Neutrophil (primary cell): ENCODE results near the gene ORMDL3.
"Not testable (repeated sequence)": the region's sequence is repeated elsewhere in the genome, so short reads cannot be mapped to it uniquely, and the experiment has no call there.

ENCODE experiments used
- H3K27ac ChIP-seq: fragments of 200-600 bp; sonication (generic); 2 replicates; pipeline ENCODE4 v1.5.1; 2016; ENCODE audit warnings: mild to moderate bottlenecking, moderate library complexity
- H3K27me3 ChIP-seq: fragments of 200-600 bp; sonication (generic); 2 replicates; pipeline ENCODE4 v1.6.0; 2016; ENCODE audit warnings: mild to moderate bottlenecking
- H3K36me3 ChIP-seq: fragments of 200-600 bp; sonication (generic); 2 replicates; pipeline ENCODE4 v1.5.1; 2017
- H3K4me1 ChIP-seq, 2 experiments: fragments of 200-600 bp in 1 of 2; sonication (generic) in 1 of 2; 1 replicate in 1 of 2; 2 replicates in 1 of 2; pipeline versions ENCODE4 v1.5.1 to v1.6.1; 2013 to 2016; ENCODE audit warnings: low read depth in 1 of 2, low read length in 1 of 2, mild to moderate bottlenecking in 1 of 2, moderate library complexity in 1 of 2; ENCODE audit not compliant: control insufficient read depth in 1 of 2, insufficient read depth in 1 of 2
- H3K4me3 ChIP-seq, 2 experiments: fragments of 200-600 bp in 1 of 2; sonication (generic) in 1 of 2; 1 replicate in 1 of 2; 2 replicates in 1 of 2; pipeline ENCODE4 v1.5.1; 2013 to 2016; ENCODE audit warnings: low read depth in 1 of 2, low read length in 1 of 2, mild to moderate bottlenecking in 1 of 2, moderate library complexity in 1 of 2
- H3K9me3 ChIP-seq: fragments of 200-600 bp; sonication (generic); 2 replicates; pipeline ENCODE4 v1.5.1; 2016
- CTCF ChIP-seq: fragments of 200-600 bp; sonication (generic); IDR thresholded peaks from 2 replicates; pipeline ENCODE4 v1.5.1; 2016; ENCODE audit warnings: antibody characterized with exemption

ORMDL3 gene

GRCh38 chr17:39887078-39887477, 40.3 kb downstream of the ORMDL3 start:
- peaks cover 74% of the 10 kb centered on the region for H3K27me3 ChIP-seq
- no peak overlapping the region for H3K4me3 ChIP-seq
- no peaks in the 10 kb centered on the region for H3K36me3 ChIP-seq
- TF ChIP-seq CTCF = no peak
- H3K4me1 ChIP-seq = no peaks in the 10 kb centered on the region
- H3K9me3 ChIP-seq = no peaks in the 10 kb centered on the region
- H3K27ac ChIP-seq = no peak overlapping the region

- not testable (repeated sequence) for H3K27ac ChIP-seq, H3K36me3 ChIP-seq, H3K4me1 ChIP-seq, H3K4me3 ChIP-seq, H3K9me3 ChIP-seq
- H3K27me3 ChIP-seq = peaks cover 74% of the 10 kb centered on the region
Observed at GRCh38 chr17:39886102-39886501, 41.3 kb downstream of the ORMDL3 start.

- no peaks in the 10 kb centered on the region for H3K36me3 ChIP-seq
- H3K4me1 ChIP-seq = no peaks in the 10 kb centered on the region
- no peaks in the 10 kb centered on the region for H3K9me3 ChIP-seq
- no peak for TF ChIP-seq CTCF
- H3K27me3 ChIP-seq = peaks cover 89% of the 10 kb centered on the region
- no peak overlapping the region for H3K27ac ChIP-seq
- H3K4me3 ChIP-seq = no peak overlapping the region
Observed at GRCh38 chr17:39872751-39873150, 54.6 kb downstream of the ORMDL3 start.

- Histone ChIP-seq H3K27me3 (peaks cover 89% of the 10 kb centered on the region), H3K4me3 (no peak overlapping the region), H3K9me3 (no peaks in the 10 kb centered on the region), H3K36me3 (no peaks in the 10 kb centered on the region), H3K4me1 (no peaks in the 10 kb centered on the region), H3K27ac (no peak overlapping the region)
- no peak for TF ChIP-seq CTCF
Observed at GRCh38 chr17:39871801-39872200, 55.6 kb downstream of the ORMDL3 start.
